Neural cell (in vitro differentiated cells): ENCODE results near the gene KSR2. TPM values are rescaled to one million over a fixed set of nuclear protein-coding genes. Genes with fewer than 3 reads are reported as not detected.

Experiments used
- H2AFZ ChIP-seq: fragments of 200-600, 300-800 bp; sonication (generic), shearing (Covaris generic); 2 replicates; pipeline ENCODE4 v1.6.0; 2014; ENCODE audit warnings: low read depth, mild to moderate bottlenecking, antibody characterized with exemption, low read length, moderate library complexity
- H3F3A ChIP-seq: fragments of 200-600 bp; shearing (Covaris generic); 2 replicates; pipeline ENCODE4 v1.6.1; 2016; ENCODE audit warnings: mild to moderate bottlenecking, moderate library complexity, mixed read lengths, antibody characterized with exemption, low read length; ENCODE audit not compliant: insufficient read depth, poor library complexity, severe bottlenecking
- H3K27ac ChIP-seq: fragments of 200-600, 300-800 bp; sonication (generic), shearing (Covaris generic); 2 replicates; pipeline ENCODE4 v1.5.1; 2014; ENCODE audit warnings: mild to moderate bottlenecking, low read length, moderate library complexity
- H3K27me3 ChIP-seq: fragments of 300-800, 200-600 bp; sonication (generic), shearing (Covaris generic); 2 replicates; pipeline ENCODE4 v1.6.0; 2014; ENCODE audit warnings: mild to moderate bottlenecking, low read depth, low read length, moderate library complexity; ENCODE audit not compliant: insufficient read depth
- H3K36me3 ChIP-seq: fragments of 300-800, 200-600 bp; sonication (generic), shearing (Covaris generic); 2 replicates; pipeline ENCODE4 v1.5.1; 2014; ENCODE audit warnings: mild to moderate bottlenecking, antibody characterized with exemption, low read length, moderate library complexity; ENCODE audit not compliant: insufficient read depth
- H3K4me2 ChIP-seq: fragments of 300-800, 200-600 bp; sonication (generic), shearing (Covaris generic); 2 replicates; pipeline ENCODE4 v1.6.0; 2014; ENCODE audit warnings: mild to moderate bottlenecking, low read length
- H3K4me3 ChIP-seq: fragments of 300-800, 200-600 bp; sonication (generic), shearing (Covaris generic); 2 replicates; pipeline ENCODE4 v1.5.1; 2014; ENCODE audit warnings: mild to moderate bottlenecking, low read length, moderate library complexity
- H3K79me2 ChIP-seq: fragments of 200-600 bp; shearing (Covaris generic); replicated peaks from 2 replicates; pipeline ENCODE4 v1.6.0; 2014; ENCODE audit warnings: mild to moderate bottlenecking, low read length, moderate library complexity; ENCODE audit not compliant: insufficient read depth
- H3K9ac ChIP-seq: fragments of 300-800, 200-600 bp; sonication (generic), shearing (Covaris generic); 2 replicates; pipeline ENCODE4 v1.6.1; 2016; ENCODE audit warnings: mild to moderate bottlenecking, low read length, mixed read lengths
- H3K9me2 ChIP-seq: fragments of 200-600 bp; shearing (Covaris generic); 2 replicates; pipeline ENCODE4 v1.6.1; 2016; ENCODE audit warnings: mild to moderate bottlenecking, low read length, mixed read lengths; ENCODE audit not compliant: insufficient read depth
- H3K9me3 ChIP-seq: fragments of 200-600, 300-800 bp; sonication (generic), shearing (Covaris generic); 2 replicates; pipeline ENCODE4 v1.6.1; 2016; ENCODE audit warnings: mild to moderate bottlenecking, mixed run types, low read length, moderate library complexity, mixed read lengths
- H4K20me1 ChIP-seq: fragments of 200-600 bp; shearing (Covaris generic); 2 replicates; pipeline ENCODE4 v1.6.1; 2016; ENCODE audit warnings: mild to moderate bottlenecking, mixed run types; ENCODE audit not compliant: insufficient read depth
- CTCF ChIP-seq: fragments of 450-650 bp; IDR thresholded peaks from 2 replicates; pipeline ENCODE4 v1.5.1; 2014; ENCODE audit warnings: antibody characterized with exemption, mild to moderate bottlenecking, moderate library complexity; ENCODE audit not compliant: poor library complexity, severe bottlenecking
- EP300 ChIP-seq: fragments of 450-650 bp; conservative IDR thresholded peaks from 2 replicates; pipeline ENCODE4 v1.6.1; 2014; ENCODE audit warnings: antibody characterized with exemption, mild to moderate bottlenecking, moderate library complexity; ENCODE audit not compliant: poor library complexity, severe bottlenecking
- EZH2 ChIP-seq: fragments of 200-600, 300-800 bp; shearing (Covaris generic), sonication (generic); IDR thresholded peaks from 2 replicates; pipeline ENCODE4 v1.6.1; 2014; ENCODE audit warnings: antibody characterized with exemption, low read length, borderline replicate concordance, mild to moderate bottlenecking; ENCODE audit not compliant: insufficient read depth, poor library complexity, severe bottlenecking
- MXI1 ChIP-seq: fragments of 450-650 bp; conservative IDR thresholded peaks from 2 replicates; pipeline ENCODE4 v1.6.1; 2014; ENCODE audit warnings: antibody characterized with exemption, mild to moderate bottlenecking; ENCODE audit not compliant: poor library complexity, severe bottlenecking
- POLR2AphosphoS5 ChIP-seq: IDR thresholded peaks from 2 replicates; pipeline ENCODE4 v1.6.1; 2012
- RAD21 ChIP-seq: fragments of 450-650 bp; conservative IDR thresholded peaks from 2 replicates; pipeline ENCODE4 v1.6.1; 2014; ENCODE audit warnings: antibody characterized with exemption, mild to moderate bottlenecking, moderate library complexity
- SMC3 ChIP-seq: fragments of 450-650 bp; conservative IDR thresholded peaks from 2 replicates; pipeline ENCODE4 v1.6.1; 2014; ENCODE audit warnings: antibody characterized with exemption, mild to moderate bottlenecking, moderate library complexity; ENCODE audit not compliant: poor library complexity
- TAF1 ChIP-seq: IDR thresholded peaks from 2 replicates; pipeline ENCODE4 v1.6.1; 2012; ENCODE audit warnings: low read depth
- polyA plus RNA-seq: library from polyadenylated mRNA; depleted of rRNA; stranded (reverse); fragments of >200 nt; gene quantifications from 2 replicates; pipeline ENCODE4 v1.2.3, GENCODE V29; 2014
- TF ChIP-seq, protein P1 (sequence below): IDR thresholded peaks from 2 replicates; pipeline ENCODE4 v1.6.1; 2012; ENCODE audit warnings: borderline replicate concordance

KSR2 gene
- polyA plus RNA-seq, 1 donor from 2014 or later: 3.0 TPM

DNA sequence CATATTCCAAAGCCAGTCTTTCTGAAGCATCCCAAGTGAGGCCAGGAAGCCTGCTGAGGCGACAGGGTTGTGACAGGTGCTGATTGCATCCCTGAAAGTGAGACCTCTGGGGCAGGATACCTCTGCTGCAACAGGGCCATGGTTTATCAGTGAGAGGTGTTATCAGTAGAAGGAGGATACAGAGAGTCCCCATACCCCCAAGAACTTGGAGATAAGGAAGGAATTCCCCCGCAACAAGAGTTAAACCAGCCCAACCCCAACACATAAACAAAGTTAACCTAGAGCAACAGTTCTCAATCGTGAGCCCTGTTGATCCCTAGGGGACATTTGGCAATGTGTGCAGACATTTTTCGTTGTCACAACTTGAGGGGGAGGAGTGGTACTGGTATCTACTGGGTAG lies 374.3 kb downstream of the KSR2 start:
- H4K20me1 ChIP-seq: no peaks in the 10 kb centered on the region
- H3K4me2 ChIP-seq: no peak overlapping the region
- H3F3A ChIP-seq: no peaks in the 10 kb centered on the region
- no peak overlapping the region for H3K4me3 ChIP-seq
- H3K9ac ChIP-seq: no peak overlapping the region
- no peak overlapping the region for H2AFZ ChIP-seq
- no peaks in the 10 kb centered on the region for H3K79me2 ChIP-seq
- H3K36me3 ChIP-seq: no peaks in the 10 kb centered on the region
- H3K9me2 ChIP-seq: no peaks in the 10 kb centered on the region
- H3K27ac ChIP-seq: no peak overlapping the region
- no peaks in the 10 kb centered on the region for H3K9me3 ChIP-seq
- TF ChIP-seq, protein P1, sequence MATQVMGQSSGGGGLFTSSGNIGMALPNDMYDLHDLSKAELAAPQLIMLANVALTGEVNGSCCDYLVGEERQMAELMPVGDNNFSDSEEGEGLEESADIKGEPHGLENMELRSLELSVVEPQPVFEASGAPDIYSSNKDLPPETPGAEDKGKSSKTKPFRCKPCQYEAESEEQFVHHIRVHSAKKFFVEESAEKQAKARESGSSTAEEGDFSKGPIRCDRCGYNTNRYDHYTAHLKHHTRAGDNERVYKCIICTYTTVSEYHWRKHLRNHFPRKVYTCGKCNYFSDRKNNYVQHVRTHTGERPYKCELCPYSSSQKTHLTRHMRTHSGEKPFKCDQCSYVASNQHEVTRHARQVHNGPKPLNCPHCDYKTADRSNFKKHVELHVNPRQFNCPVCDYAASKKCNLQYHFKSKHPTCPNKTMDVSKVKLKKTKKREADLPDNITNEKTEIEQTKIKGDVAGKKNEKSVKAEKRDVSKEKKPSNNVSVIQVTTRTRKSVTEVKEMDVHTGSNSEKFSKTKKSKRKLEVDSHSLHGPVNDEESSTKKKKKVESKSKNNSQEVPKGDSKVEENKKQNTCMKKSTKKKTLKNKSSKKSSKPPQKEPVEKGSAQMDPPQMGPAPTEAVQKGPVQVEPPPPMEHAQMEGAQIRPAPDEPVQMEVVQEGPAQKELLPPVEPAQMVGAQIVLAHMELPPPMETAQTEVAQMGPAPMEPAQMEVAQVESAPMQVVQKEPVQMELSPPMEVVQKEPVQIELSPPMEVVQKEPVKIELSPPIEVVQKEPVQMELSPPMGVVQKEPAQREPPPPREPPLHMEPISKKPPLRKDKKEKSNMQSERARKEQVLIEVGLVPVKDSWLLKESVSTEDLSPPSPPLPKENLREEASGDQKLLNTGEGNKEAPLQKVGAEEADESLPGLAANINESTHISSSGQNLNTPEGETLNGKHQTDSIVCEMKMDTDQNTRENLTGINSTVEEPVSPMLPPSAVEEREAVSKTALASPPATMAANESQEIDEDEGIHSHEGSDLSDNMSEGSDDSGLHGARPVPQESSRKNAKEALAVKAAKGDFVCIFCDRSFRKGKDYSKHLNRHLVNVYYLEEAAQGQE: no peak
- TF ChIP-seq TAF1 (no peak), CTCF (no peak), MXI1 (no peak), RAD21 (no peak), POLR2AphosphoS5 (no peak), EZH2 (no peak), EP300 (no peak), SMC3 (no peak)
- H3K27me3 ChIP-seq: no peaks in the 10 kb centered on the region

DNA sequence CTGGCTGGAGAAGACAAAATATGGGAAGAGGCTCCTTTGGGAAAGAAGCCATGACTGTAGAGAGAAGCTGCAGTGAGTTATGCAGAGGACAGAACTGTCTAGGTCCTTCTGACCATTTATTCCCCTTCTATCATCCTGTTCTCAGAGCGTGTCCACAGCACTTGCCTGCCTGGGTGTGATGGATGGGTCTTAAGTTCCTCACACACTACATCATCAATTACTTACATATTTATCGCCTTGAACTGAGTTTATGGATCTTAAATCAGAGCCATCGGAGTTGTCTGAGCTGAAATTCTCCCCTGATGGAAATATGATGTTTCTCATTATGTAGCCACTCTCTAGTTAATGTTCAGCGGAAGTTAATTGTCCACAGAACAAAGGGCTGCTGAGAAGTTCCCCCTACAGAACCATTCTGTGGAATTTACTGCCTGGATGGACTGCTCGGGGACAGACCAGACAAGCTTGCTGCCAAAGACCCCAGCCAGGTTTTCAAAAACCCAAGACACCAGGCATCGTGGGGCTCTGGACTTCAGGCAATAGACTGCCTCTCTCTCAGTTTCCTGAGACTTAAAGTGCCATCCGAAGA lies 374.9 kb downstream of the KSR2 start:
- TF ChIP-seq, protein P1: no peak
- TF ChIP-seq EP300 (no peak), EZH2 (no peak)
- H2AFZ ChIP-seq: no peak overlapping the region
- no peak overlapping the region for H3K27ac ChIP-seq
- no peak overlapping the region for H3K9ac ChIP-seq
- H3K9me3 ChIP-seq: no peaks in the 10 kb centered on the region
- no peak overlapping the region for H3K4me3 ChIP-seq
- H3K36me3 ChIP-seq: no peaks in the 10 kb centered on the region
- no peaks in the 10 kb centered on the region for H4K20me1 ChIP-seq
- H3F3A ChIP-seq: no peaks in the 10 kb centered on the region
- H3K27me3 ChIP-seq: no peaks in the 10 kb centered on the region
- H3K9me2 ChIP-seq: no peaks in the 10 kb centered on the region
- no peaks in the 10 kb centered on the region for H3K79me2 ChIP-seq
- no peak overlapping the region for H3K4me2 ChIP-seq
